Subcutaneous adipose tissue (tissue), 4 donors: ENCODE data around the gene SPAG9. TPM values are rescaled to one million over a fixed set of nuclear protein-coding genes. Genes with fewer than 3 reads are reported as not detected.

Experiments
- CTCF ChIP-seq: fragments of 450-650 bp; IDR thresholded peaks from one replicate; pipeline ENCODE4 v1.5.1; 2016; ENCODE audit warnings: low read depth, mild to moderate bottlenecking, control low read depth, antibody characterized with exemption, moderate library complexity
- total RNA-seq, 4 donors: library from RNA; depleted of rRNA; stranded (reverse); fragments of >200 nt; gene quantifications; one replicate each; pipeline ENCODE4 v1.1.0, GENCODE V29; 2016

Gene SPAG9
- total RNA-seq, 4 donors from 2014 or later, result 135 to 153 (median 150) TPM

GRCh38 chr17:51065466-51065865 lies 55.2 kb downstream of the SPAG9 start:
- no peak for TF ChIP-seq CTCF

DNA sequence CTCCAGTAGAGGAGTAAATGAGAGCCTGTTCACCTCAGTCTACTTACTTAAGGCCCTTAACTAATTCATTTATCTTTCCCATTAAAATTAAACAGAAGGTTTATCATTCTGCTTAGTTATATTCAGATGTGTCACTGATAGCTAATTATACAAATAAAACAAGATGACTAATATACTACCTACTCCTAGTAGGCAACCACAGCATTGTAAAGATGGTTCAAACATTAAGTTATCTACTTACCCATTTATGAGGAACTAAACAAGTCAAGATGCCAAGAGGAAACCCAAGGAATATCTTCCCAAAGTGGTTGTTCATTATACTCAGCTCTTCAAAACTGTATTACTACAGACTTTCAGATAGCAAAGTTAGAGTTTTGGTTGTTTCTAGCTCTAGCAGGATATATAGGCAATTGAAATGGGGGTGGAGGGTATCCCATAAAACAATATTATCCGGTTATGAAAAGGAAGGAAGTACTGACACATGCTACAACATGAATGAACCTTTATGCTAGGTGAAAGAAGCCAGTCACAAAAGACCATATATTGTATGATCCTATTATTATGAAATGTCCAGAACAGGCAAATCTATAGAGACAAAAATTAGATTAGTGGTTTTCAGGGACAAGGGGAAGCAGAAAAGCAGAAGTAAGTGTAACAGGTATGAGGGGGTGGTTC lies 56.5 kb downstream of the SPAG9 start:
- TF ChIP-seq CTCF, result no peak

- TF ChIP-seq CTCF, result no peak
Observed at GRCh38 chr17:51060396-51060795, 60.3 kb downstream of the SPAG9 start.

DNA sequence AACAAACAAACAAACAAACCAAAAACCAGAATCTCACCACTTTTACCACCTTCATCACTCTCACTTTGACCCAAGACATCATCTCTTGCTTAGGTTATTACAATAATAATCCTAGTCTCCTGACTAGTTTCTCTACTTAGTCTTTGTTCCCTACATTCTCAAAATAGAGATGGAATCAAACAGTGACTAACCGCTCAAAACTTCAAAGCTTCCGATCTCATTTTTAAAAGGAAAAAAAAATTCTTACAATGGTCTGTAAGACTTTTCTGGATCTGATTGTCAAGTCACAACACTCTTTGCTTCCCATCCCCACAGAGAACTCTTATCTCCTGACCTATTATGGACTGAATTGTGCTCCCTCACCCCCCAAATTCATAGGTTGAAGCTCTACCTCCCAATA lies 60.9 kb downstream of the SPAG9 start:
- TF ChIP-seq CTCF, result no peak

DNA sequence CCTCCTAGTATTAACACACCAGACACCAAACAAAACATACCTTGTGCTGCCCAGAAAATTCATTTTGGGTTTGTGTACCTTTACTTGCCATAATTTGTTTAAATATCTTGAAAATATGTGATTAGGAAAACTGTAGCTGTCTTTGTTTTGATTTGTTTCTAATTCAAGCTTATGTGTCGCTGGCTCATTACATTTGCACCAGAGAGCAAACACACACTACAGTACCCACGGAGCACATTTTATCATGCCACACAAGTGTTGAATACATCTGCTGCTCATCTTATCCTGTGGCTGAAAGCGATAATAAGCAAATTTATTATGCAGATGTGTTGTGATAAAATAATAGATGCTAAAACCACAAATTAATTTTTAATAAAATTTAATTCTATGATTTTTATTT lies 63.1 kb downstream of the SPAG9 start:
- TF ChIP-seq CTCF, result no peak

DNA sequence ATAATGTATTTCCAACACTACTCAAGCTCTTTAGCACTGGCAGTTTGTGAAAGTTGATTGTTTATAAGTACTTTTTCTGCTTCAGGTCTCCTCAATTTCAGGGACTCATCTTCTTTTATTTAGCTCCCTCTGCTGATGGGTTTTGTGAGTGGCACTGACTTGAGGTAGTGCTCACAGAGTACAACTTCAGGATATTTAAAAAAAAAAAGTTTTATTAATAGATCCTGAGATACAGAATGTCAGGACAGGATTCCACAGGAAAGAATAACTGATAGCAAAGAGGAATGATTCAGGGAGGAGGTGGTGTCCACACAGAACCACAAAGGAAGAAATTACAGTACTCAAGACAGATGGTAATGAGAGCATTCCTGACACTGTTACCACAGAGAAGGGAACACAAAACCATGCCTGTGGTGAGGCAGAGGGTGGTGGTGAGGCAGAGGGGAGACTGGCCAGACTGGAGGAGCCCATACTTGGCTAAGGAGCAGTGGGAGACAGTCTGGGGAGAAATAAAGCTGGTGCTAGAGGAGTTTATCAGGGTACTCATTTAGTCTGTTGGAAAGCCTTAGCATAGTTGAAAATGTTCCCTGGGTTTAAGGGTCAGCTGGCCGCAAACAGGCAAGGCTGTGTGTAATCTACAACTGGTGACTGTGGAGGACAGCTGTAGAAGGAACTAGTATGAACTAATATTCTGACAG lies 63.7 kb downstream of the SPAG9 start:
- TF ChIP-seq CTCF, result no peak

GRCh38 chr17:51054748-51055147 lies 65.9 kb downstream of the SPAG9 start:
- no peak for TF ChIP-seq CTCF
